ENCODE data around the gene PFKFB3. TPM values are rescaled to one million over a fixed set of nuclear protein-coding genes. Genes with fewer than 3 reads are reported as not detected.

PFKFB3 gene
- total and polyA plus RNA-seq, 9 of the 15 experiments (the other 6 are each of a cell fraction or from before 2014, with no cell fraction given) = 0.46 to 21.6 (median 7.8) TPM

DNA sequence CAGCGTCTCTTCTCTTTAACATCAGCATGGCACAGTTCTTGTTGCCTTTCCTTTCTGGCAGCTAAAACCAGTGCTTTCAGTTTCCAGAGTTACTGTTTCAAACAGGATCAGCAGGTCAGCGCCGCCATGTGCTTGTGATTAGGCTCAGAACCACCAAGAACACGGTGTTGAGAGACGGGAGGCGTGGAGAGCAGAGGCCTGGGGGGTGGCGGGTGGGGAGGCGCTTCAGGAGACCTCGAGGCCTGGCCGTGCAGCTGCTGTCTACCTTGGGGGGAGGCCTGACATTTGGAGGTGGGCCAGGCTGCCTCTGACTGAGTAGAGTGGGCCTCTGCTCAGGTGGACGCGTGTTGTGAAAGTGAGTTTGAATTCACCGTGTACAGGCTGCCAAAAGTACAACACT is 22.0 kb downstream of the PFKFB3 start:
- TF ChIP-seq SMAD3 (CRISPR knock-in tag; conservative IDR thresholded peaks at IDR 0.05) (no peak), NCOA6 (IDR thresholded peaks at IDR 0.05) (no peak), MTA1 (IDR thresholded peaks at IDR 0.05; ENCODE audit: borderline replicate concordance) (no peak), POLR2H (tag; IDR thresholded peaks at IDR 0.05; ENCODE audit: low read depth) (no peak)
- CTCF ChIA-PET (ENCODE audit: low intra/inter-chr PET ratio) = no interaction called here
- Histone ChIP-seq H3K36me3 (ENCODE audit: control insufficient read depth, insufficient read depth, low read length) (peaks cover 80% of the 10 kb centered on the region; the same call in 2 of the 3 replicates), H3K9me1 (ENCODE audit: control insufficient read depth, insufficient read depth, low read length) (no peaks in the 10 kb centered on the region), H3K27ac (ENCODE audit: extremely low read depth, low read depth, low read length) (no peak overlapping the region), H3K79me2 (ENCODE audit: control insufficient read depth, insufficient read depth, low read length) (no peaks in the 10 kb centered on the region), H3K4me2 (ENCODE audit: insufficient read depth, low read length) (no peak overlapping the region), H3K9ac (ENCODE audit: insufficient read depth in 1 of 2, low read depth in 2 of 2, low read length in 2 of 2) (no peak overlapping the region), H2AFZ (ENCODE audit: low read depth, low read length) (no peak overlapping the region), H3K4me1 (replicated peaks in 1 of 2; ENCODE audit: control insufficient read depth in 2 of 2, insufficient read depth in 2 of 2, low read length in 2 of 2) (peaks cover 0 to 3% of the 10 kb centered on the region in 2 experiments; a peak in 2 of 5 replicates), H4K20me1 (replicated peaks; ENCODE audit: control insufficient read depth, insufficient read depth, low read length) (no peaks in the 10 kb centered on the region), H3K27me3 (ENCODE audit: control insufficient read depth in 2 of 2, insufficient read depth in 2 of 2, low read length in 2 of 2) (no peaks in the 10 kb centered on the region), H3K9me3 (replicated peaks; ENCODE audit: control insufficient read depth, insufficient read depth, low read depth, low read length) (no peaks in the 10 kb centered on the region), H3K4me3 (no peak overlapping the region)
- WGBS (ENCODE audit: insufficient coverage, low coverage, missing lambda C conversion rate) = 90% methylated on average over 8 of the region's 13 CpGs
- FAIRE-seq (no peak), ATAC-seq (no peak), DNase-seq (ENCODE audit: extremely low read depth in 1 of 4, low spot score in 3 of 4) (no peak)
- BruUV-seq (replicated peaks) = no TSS peak
- intact Hi-C loops (cut with micrococcal nuclease) (no loop called here), in situ Hi-C loops (cut with MboI) (no loop called here)
- POLR2A ChIA-PET = interaction anchor here (1.4 kb wide), 1 partner anchor 17 kb away, joined by 4 read pairs; no protein-coding TSS in a partner anchor

DNA sequence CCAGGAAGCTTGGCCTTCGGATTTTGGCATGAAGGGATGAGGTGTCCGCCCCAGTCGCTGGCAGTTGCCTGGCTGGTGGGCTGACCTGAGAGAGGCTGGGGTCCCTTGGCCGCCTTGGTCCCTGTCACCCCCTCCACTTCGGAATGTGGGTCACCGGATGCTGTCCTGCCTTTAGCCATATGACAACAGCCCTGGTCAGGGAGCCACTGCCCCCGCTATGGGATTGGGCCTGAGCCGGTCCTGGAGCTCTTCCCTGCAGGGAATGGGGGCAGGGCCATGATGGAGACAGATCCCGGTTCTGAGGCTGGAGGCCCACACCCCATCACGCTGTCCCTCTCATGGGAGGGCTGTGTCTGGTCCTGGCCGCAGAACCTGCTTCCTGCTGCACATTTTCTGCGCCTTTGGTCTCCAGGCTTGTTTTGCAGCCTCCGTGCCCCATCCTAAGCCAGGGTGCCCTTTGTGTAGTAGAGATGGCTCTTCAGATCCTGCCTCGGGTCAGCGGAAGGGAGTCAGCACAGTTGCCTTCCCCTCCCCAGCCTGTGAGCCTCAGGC is 22.6 kb downstream of the PFKFB3 start:
- ATAC-seq (no peak), DNase-seq (ENCODE audit: extremely low read depth in 1 of 4, low spot score in 3 of 4) (no peak), FAIRE-seq (no peak)
- Histone ChIP-seq H3K27ac (ENCODE audit: extremely low read depth, low read depth, low read length) (no peak overlapping the region), H3K79me2 (ENCODE audit: control insufficient read depth, insufficient read depth, low read length) (no peaks in the 10 kb centered on the region), H3K9ac (ENCODE audit: insufficient read depth in 1 of 2, low read depth in 2 of 2, low read length in 2 of 2) (no peak overlapping the region; a peak in 1 of 4 replicates), H3K9me3 (replicated peaks; ENCODE audit: control insufficient read depth, insufficient read depth, low read depth, low read length) (no peaks in the 10 kb centered on the region), H2AFZ (ENCODE audit: low read depth, low read length) (no peak overlapping the region), H3K36me3 (ENCODE audit: control insufficient read depth, insufficient read depth, low read length) (peaks cover 79% of the 10 kb centered on the region; the same call in 2 of the 3 replicates), H3K4me3 (no peak overlapping the region), H3K4me2 (ENCODE audit: insufficient read depth, low read length) (no peak overlapping the region), H3K9me1 (ENCODE audit: control insufficient read depth, insufficient read depth, low read length) (no peaks in the 10 kb centered on the region), H3K27me3 (ENCODE audit: control insufficient read depth in 2 of 2, insufficient read depth in 2 of 2, low read length in 2 of 2) (no peaks in the 10 kb centered on the region), H4K20me1 (replicated peaks; ENCODE audit: control insufficient read depth, insufficient read depth, low read length) (no peaks in the 10 kb centered on the region), H3K4me1 (replicated peaks in 1 of 2; ENCODE audit: control insufficient read depth in 2 of 2, insufficient read depth in 2 of 2, low read length in 2 of 2) (peaks cover 0 to 3% of the 10 kb centered on the region in 2 experiments; a peak in 2 of 5 replicates)
- POLR2A ChIA-PET = no interaction called here
- no peak for TF ChIP-seq JUNB (CRISPR knock-in tag; conservative IDR thresholded peaks at IDR 0.05)
- no peak for TF ChIP-seq ZBTB1 (CRISPR knock-in tag; IDR thresholded peaks at IDR 0.05; ENCODE audit: borderline replicate concordance, low read depth)
- no peak for TF ChIP-seq GABPB1 (CRISPR knock-in tag; IDR thresholded peaks at IDR 0.05)
- TF ChIP-seq FIP1L1 (IDR thresholded peaks at IDR 0.05; ENCODE audit: low read depth, low read length, poor library complexity, severe bottlenecking) = no peak
- TF ChIP-seq HDAC6 (IDR thresholded peaks at IDR 0.05; ENCODE audit: low read depth, low read length) = no peak
- no peak for TF ChIP-seq ATF1 (CRISPR knock-in tag; IDR thresholded peaks at IDR 0.05)
- TF ChIP-seq ATF1 (tag; IDR thresholded peaks at IDR 0.05) = no peak
- no peak for TF ChIP-seq ZNF165 (CRISPR knock-in tag; IDR thresholded peaks at IDR 0.05; ENCODE audit: borderline replicate concordance)
- no peak for TF ChIP-seq ZNF445 (CRISPR knock-in tag; IDR thresholded peaks at IDR 0.05; ENCODE audit: low read depth)
- TF ChIP-seq SMAD2 (IDR thresholded peaks at IDR 0.05; ENCODE audit: low read depth, low read length) = no peak
- no peak for TF ChIP-seq HDAC1 (IDR thresholded peaks at IDR 0.05)
- TF ChIP-seq ZNF717 (CRISPR knock-in tag; IDR thresholded peaks at IDR 0.05) = no peak
- in situ Hi-C loops (cut with MboI) (no loop called here), intact Hi-C loops (cut with micrococcal nuclease) (no loop called here)
- CTCF ChIA-PET (ENCODE audit: low intra/inter-chr PET ratio) = no interaction called here
- BruUV-seq (replicated peaks) = no TSS peak
- 82% methylated on average over 13 of the region's 15 CpGs for WGBS (ENCODE audit: insufficient coverage, low coverage, missing lambda C conversion rate)
